HEK293 (cell line): ENCODE results near the gene ZBBX.

Experiments
- GLIS1 ChIP-seq: fragments of 450-650 bp; formaldehyde crosslinking; IDR thresholded peaks from 2 replicates; pipeline ENCODE4 v1.5.1; 2016; ENCODE audit warnings: missing biosample characterization, missing genetic modification characterization
- REST ChIP-seq: fragments of 450-650 bp; formaldehyde crosslinking; IDR thresholded peaks from 2 replicates; pipeline ENCODE4 v1.5.1; 2016; ENCODE audit warnings: missing biosample characterization, missing genetic modification characterization
- ZNF132 ChIP-seq: fragments of 450-650 bp; formaldehyde crosslinking; IDR thresholded peaks from 2 replicates; pipeline ENCODE4 v1.5.1; 2017; ENCODE audit warnings: missing biosample characterization, missing genetic modification characterization, borderline replicate concordance
- ZNF169 ChIP-seq: fragments of 450-650 bp; formaldehyde crosslinking; IDR thresholded peaks from 2 replicates; pipeline ENCODE4 v1.5.1; 2016; ENCODE audit warnings: missing biosample characterization, missing genetic modification characterization
- ZNF341 ChIP-seq: fragments of 450-650 bp; formaldehyde crosslinking; IDR thresholded peaks from 2 replicates; pipeline ENCODE4; 2016; ENCODE audit warnings: low read depth, missing biosample characterization, missing genetic modification characterization
- ZNF398 ChIP-seq: fragments of 450-650 bp; formaldehyde crosslinking; IDR thresholded peaks from 2 replicates; pipeline ENCODE4 v1.5.1; 2017; ENCODE audit warnings: missing biosample characterization, missing genetic modification characterization
- TF ChIP-seq, protein P1 (sequence below): fragments of 450-650 bp; formaldehyde crosslinking; optimal IDR thresholded peaks from 2 replicates; pipeline ENCODE3; 2016; ENCODE audit warnings: missing biosample characterization, mild to moderate bottlenecking, missing genetic modification characterization
- TF ChIP-seq, protein P2 (sequence below): fragments of 450-650 bp; formaldehyde crosslinking; IDR thresholded peaks from 2 replicates; pipeline ENCODE4 v1.5.1; 2016; ENCODE audit warnings: missing biosample characterization, missing genetic modification characterization

GRCh38 chr3:167318306-167318705, 61.8 kb downstream of the ZBBX start:
- no peak for TF ChIP-seq ZNF132 (tag by site-specific recombination)
- TF ChIP-seq GLIS1 (tag by site-specific recombination), result no peak
- TF ChIP-seq, protein P1, sequence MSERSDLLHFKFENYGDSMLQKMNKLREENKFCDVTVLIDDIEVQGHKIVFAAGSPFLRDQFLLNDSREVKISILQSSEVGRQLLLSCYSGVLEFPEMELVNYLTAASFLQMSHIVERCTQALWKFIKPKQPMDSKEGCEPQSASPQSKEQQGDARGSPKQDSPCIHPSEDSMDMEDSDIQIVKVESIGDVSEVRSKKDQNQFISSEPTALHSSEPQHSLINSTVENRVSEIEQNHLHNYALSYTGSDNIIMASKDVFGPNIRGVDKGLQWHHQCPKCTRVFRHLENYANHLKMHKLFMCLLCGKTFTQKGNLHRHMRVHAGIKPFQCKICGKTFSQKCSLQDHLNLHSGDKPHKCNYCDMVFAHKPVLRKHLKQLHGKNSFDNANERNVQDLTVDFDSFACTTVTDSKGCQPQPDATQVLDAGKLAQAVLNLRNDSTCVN (tag by site-specific recombination), result no peak
- TF ChIP-seq, protein P2, sequence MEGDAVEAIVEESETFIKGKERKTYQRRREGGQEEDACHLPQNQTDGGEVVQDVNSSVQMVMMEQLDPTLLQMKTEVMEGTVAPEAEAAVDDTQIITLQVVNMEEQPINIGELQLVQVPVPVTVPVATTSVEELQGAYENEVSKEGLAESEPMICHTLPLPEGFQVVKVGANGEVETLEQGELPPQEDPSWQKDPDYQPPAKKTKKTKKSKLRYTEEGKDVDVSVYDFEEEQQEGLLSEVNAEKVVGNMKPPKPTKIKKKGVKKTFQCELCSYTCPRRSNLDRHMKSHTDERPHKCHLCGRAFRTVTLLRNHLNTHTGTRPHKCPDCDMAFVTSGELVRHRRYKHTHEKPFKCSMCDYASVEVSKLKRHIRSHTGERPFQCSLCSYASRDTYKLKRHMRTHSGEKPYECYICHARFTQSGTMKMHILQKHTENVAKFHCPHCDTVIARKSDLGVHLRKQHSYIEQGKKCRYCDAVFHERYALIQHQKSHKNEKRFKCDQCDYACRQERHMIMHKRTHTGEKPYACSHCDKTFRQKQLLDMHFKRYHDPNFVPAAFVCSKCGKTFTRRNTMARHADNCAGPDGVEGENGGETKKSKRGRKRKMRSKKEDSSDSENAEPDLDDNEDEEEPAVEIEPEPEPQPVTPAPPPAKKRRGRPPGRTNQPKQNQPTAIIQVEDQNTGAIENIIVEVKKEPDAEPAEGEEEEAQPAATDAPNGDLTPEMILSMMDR (tag by site-specific recombination), result no peak
- no peak for TF ChIP-seq ZNF398 (tag by site-specific recombination)
- TF ChIP-seq REST (tag by site-specific recombination), result no peak
- TF ChIP-seq ZNF169 (tag by site-specific recombination), result no peak
- no peak for TF ChIP-seq ZNF341 (tag by site-specific recombination)
